IMR-90 (cell line): Measurements from ENCODE around the gene UGT1A3. TPM values are rescaled to one million over a fixed set of nuclear protein-coding genes. Genes with fewer than 3 reads are reported as not detected.

ENCODE experiments used
- ATAC-seq: fragments of 200-7000 bp; cut with Tn5 transposase; 2 replicates; pipeline ENCODE4 v1.9.1; 2020; ENCODE audit warnings: low read depth, mild to moderate bottlenecking, moderate library complexity
- BruUV-seq: library from RNA; stranded (reverse); fragments of 400-500 nt; replicated peaks from 2 replicates; lab custom pipeline; 2021; lab: Mats Ljungman, UMichigan
- CTCF ChIA-PET: fragments of 300-600 bp; formaldehyde crosslinking; extraction: SDS; loops from one replicate; lab custom pipeline; 2021; ENCODE audit warnings: antibody characterized with exemption; lab: Yijun Ruan, JAX
- POLR2A ChIA-PET: fragments of 300-600 bp; sonication (Branson Sonifier 250); formaldehyde crosslinking; loops from one replicate; lab custom pipeline; 2022; ENCODE audit warnings: antibody characterized with exemption; ENCODE audit not compliant: unreplicated experiment; lab: Charles Lee
- DNase-seq: peaks from one replicate; pipeline ENCODE4 v3.0.0; 2013
- H2AFZ ChIP-seq: replicated peaks from 2 replicates; pipeline ENCODE3; 2013; ENCODE audit warnings: low read length, mild to moderate bottlenecking; ENCODE audit not compliant: poor library complexity
- H2AK5ac ChIP-seq: 2 replicates; pipeline ENCODE4 v1.6.1; 2013; ENCODE audit warnings: low read depth, low read length, inconsistent platforms
- H2AK9ac ChIP-seq: replicated peaks from 2 replicates; pipeline ENCODE3; 2013; ENCODE audit warnings: mild to moderate bottlenecking, low read depth, low read length, moderate library complexity; ENCODE audit not compliant: poor library complexity
- H2BK120ac ChIP-seq: 2 replicates; pipeline ENCODE4 v1.6.1; 2013; ENCODE audit warnings: low read depth, low read length, inconsistent platforms
- H2BK15ac ChIP-seq: 3 replicates; pipeline ENCODE4 v1.6.1; 2013; ENCODE audit warnings: low read depth, low read length, inconsistent platforms
- H2BK20ac ChIP-seq: 2 replicates; pipeline ENCODE4 v1.6.1; 2013; ENCODE audit warnings: low read depth, mild to moderate bottlenecking, inconsistent platforms, low read length, moderate library complexity
- H2BK5ac ChIP-seq: 2 replicates; pipeline ENCODE4 v1.6.1; 2013; ENCODE audit warnings: mild to moderate bottlenecking, low read depth, low read length, inconsistent platforms; ENCODE audit not compliant: poor library complexity, severe bottlenecking
- H3K14ac ChIP-seq: replicated peaks from 2 replicates; pipeline ENCODE4 v1.6.1; 2013; ENCODE audit warnings: low read depth, low read length, inconsistent platforms
- H3K18ac ChIP-seq: 2 replicates; pipeline ENCODE4 v1.6.1; 2013; ENCODE audit warnings: low read depth, low read length, control low read depth
- H3K23ac ChIP-seq: 2 replicates; pipeline ENCODE4 v1.6.1; 2013; ENCODE audit warnings: low read depth, low read length, inconsistent platforms
- H3K27ac ChIP-seq: 2 replicates; pipeline ENCODE4 v1.5.1; 2013; ENCODE audit warnings: mild to moderate bottlenecking, control low read depth, low read length; ENCODE audit not compliant: insufficient read depth
- H3K27me3 ChIP-seq: 2 replicates; pipeline ENCODE4 v1.6.1; 2013; ENCODE audit warnings: low read length; ENCODE audit not compliant: control insufficient read depth, insufficient read depth
- H3K36me3 ChIP-seq: 2 replicates; pipeline ENCODE4 v1.6.1; 2013; ENCODE audit warnings: low read length, mixed read lengths; ENCODE audit not compliant: control insufficient read depth, insufficient read depth
- H3K4ac ChIP-seq: 2 replicates; pipeline ENCODE4 v1.6.1; 2013; ENCODE audit warnings: low read depth, low read length, inconsistent platforms
- H3K4me1 ChIP-seq: 2 replicates; pipeline ENCODE4 v1.6.1; 2013; ENCODE audit warnings: low read length, mixed read lengths; ENCODE audit not compliant: control insufficient read depth, insufficient read depth
- H3K4me2 ChIP-seq: 2 replicates; pipeline ENCODE4 v1.6.1; 2013; ENCODE audit warnings: low read depth, mild to moderate bottlenecking, control low read depth, low read length, moderate library complexity
- H3K4me3 ChIP-seq: 2 replicates; pipeline ENCODE4 v1.5.1; 2013; ENCODE audit warnings: low read depth, mild to moderate bottlenecking, control low read depth, low read length, moderate library complexity; ENCODE audit not compliant: insufficient read depth
- H3K56ac ChIP-seq: 2 replicates; pipeline ENCODE4 v1.6.1; 2013; ENCODE audit warnings: low read length, inconsistent platforms; ENCODE audit not compliant: insufficient read depth; ENCODE audit errors: extremely low read depth
- H3K79me1 ChIP-seq, 2 experiments: 2 replicates each; pipeline ENCODE4 v1.6.1; 2013; ENCODE audit warnings: low read length in 2 of 2, inconsistent platforms in 1 of 2, low read depth in 1 of 2
- H3K9ac ChIP-seq: 2 replicates; pipeline ENCODE4 v1.6.1; 2013; ENCODE audit warnings: low read depth, low read length, control low read depth
- H3K9me1 ChIP-seq: 2 replicates; pipeline ENCODE4 v1.6.1; 2013; ENCODE audit warnings: low read length, inconsistent platforms; ENCODE audit not compliant: insufficient read depth
- H3K9me3 ChIP-seq: 2 replicates; pipeline ENCODE4 v1.6.1; 2013; ENCODE audit warnings: low read length; ENCODE audit not compliant: control insufficient read depth, insufficient read depth
- H4K20me1 ChIP-seq: 2 replicates; pipeline ENCODE4 v1.6.1; 2013; ENCODE audit warnings: low read length, inconsistent platforms; ENCODE audit not compliant: insufficient read depth
- H4K5ac ChIP-seq: 2 replicates; pipeline ENCODE4 v1.6.1; 2013; ENCODE audit warnings: mild to moderate bottlenecking, low read depth, low read length, control low read depth
- H4K8ac ChIP-seq, 2 experiments: 2 replicates each; pipeline ENCODE4 v1.6.1; 2013; ENCODE audit warnings: low read depth in 2 of 2, low read length in 2 of 2, control low read depth in 1 of 2, inconsistent platforms in 1 of 2
- H4K91ac ChIP-seq: 2 replicates; pipeline ENCODE4 v1.6.1; 2013; ENCODE audit warnings: low read depth, low read length, inconsistent platforms; ENCODE audit not compliant: insufficient read depth
- BHLHE40 ChIP-seq: fragments of 150-350 bp; IDR thresholded peaks from 2 replicates; pipeline ENCODE4 v1.6.1; 2016; ENCODE audit warnings: mild to moderate bottlenecking, low read depth, low read length
- FOS ChIP-seq: fragments of 150-350 bp; IDR thresholded peaks from 2 replicates; pipeline ENCODE4 v1.6.1; 2016; ENCODE audit warnings: low read depth, low read length
- NFE2L2 ChIP-seq: fragments of 150-350 bp; IDR thresholded peaks from 2 replicates; pipeline ENCODE4 v1.6.1; 2016; ENCODE audit warnings: low read depth, mild to moderate bottlenecking, low read length
- POLR2A ChIP-seq: IDR thresholded peaks from 2 replicates; pipeline ENCODE4 v1.6.1; 2012; ENCODE audit warnings: mild to moderate bottlenecking, low read depth, low read length
- WGBS, 2 experiments: methylation state at CpG; one replicate each; pipeline versions ENCODE4 v1.1.5 to v1.1.7; 2013; ENCODE audit warnings: missing lambda C conversion rate in 2 of 2; ENCODE audit not compliant: insufficient read length in 1 of 2; ENCODE audit errors: extremely low coverage in 2 of 2; 5-methylcytosine and 5-hydroxymethylcytosine counted together
- dilution Hi-C: fragments of 300-500 bp; cut with HindIII; formaldehyde crosslinking; loops from one replicate; pipeline ENCODE4 v1.14.3; 2018; ENCODE audit warnings: low sequenced_read_pairs; ENCODE audit not compliant: unreplicated experiment
- in situ Hi-C: fragments of 300-500 bp; cut with MboI; formaldehyde crosslinking; loops from 3 replicates; pipeline ENCODE4 v1.14.3; 2019; ENCODE audit warnings: low sequenced_read_pairs, inconsistent platforms, mixed read lengths
- intact Hi-C: fragments of 100-400 bp; cut with micrococcal nuclease; formaldehyde crosslinking; loops from 2 replicates; pipeline ENCODE4 v1.10.0; 2022
- polyA plus RNA-seq, 3 experiments: library from polyadenylated mRNA; depleted of rRNA; stranded (reverse); fragments of >200 nt; gene quantifications; 2 replicates each; pipeline ENCODE4 v1.2.3, GENCODE V29; 2012; ENCODE audit warnings: low replicate concordance in 1 of 3
- total RNA-seq: library from RNA; depleted of rRNA; stranded (reverse); fragments of >200 nt; gene quantifications from 2 replicates; pipeline ENCODE4 v1.2.3, GENCODE V29; 2012
- TF ChIP-seq, protein P1 (sequence below): fragments of 150-350 bp; IDR thresholded peaks from 2 replicates; pipeline ENCODE4 v1.6.1; 2016; ENCODE audit warnings: low read depth, mild to moderate bottlenecking, low read length, moderate library complexity, borderline replicate concordance

The UGT1A3 gene
- total and polyA plus RNA-seq, 2 of the 4 experiments (the other 2 are of a cell fraction), result not detected

DNA sequence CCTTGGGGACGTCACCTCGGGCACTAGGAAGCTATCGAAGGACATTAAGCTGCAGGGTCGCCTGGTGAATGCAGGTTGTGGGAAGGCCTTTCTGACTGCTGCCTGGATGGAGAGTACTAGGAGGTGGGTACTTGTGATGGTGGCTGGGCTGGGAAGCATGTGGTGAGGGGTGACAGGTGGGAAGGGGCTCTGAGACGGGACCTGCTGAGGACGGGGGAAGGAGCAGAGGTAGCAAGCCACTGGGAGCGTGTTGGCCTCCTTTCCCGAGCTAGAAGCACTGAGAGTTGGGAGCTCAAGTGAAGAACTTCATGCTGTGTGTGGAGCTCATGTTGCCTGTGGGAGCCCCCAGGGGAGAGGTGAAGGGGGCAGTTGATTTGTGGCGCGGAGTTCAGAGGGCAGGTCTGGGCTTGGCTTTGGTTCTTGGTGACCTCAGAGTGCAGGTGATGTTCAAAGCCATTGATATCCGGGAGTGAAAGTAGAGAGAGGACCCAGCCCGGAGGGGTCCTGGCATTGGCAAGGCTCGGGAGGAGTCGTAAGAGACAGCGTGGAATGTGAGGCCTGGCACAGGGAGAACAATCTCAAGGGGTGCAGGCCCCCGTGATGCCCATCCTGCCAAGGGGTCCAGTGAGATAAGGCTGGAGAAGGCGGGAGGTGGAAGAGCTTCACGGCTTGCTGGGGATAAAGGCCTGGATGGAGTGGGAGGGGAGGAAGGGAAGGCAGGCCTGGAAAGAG is 62.5 kb downstream of the UGT1A3 start:
- peaks cover 8% of the 10 kb centered on the region for H3K27me3 ChIP-seq
- TF ChIP-seq FOS (no peak), BHLHE40 (no peak), NFE2L2 (no peak), POLR2A (no peak)
- TF ChIP-seq, protein P1, sequence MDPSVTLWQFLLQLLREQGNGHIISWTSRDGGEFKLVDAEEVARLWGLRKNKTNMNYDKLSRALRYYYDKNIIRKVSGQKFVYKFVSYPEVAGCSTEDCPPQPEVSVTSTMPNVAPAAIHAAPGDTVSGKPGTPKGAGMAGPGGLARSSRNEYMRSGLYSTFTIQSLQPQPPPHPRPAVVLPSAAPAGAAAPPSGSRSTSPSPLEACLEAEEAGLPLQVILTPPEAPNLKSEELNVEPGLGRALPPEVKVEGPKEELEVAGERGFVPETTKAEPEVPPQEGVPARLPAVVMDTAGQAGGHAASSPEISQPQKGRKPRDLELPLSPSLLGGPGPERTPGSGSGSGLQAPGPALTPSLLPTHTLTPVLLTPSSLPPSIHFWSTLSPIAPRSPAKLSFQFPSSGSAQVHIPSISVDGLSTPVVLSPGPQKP, result no peak
- in situ Hi-C loops, result no loop called here
- ATAC-seq (no peak), DNase-seq (no peak)
- WGBS, 2 experiments, result 67% methylated on average over 10 of the region's 18 CpGs; no CpG with 5 or more reads in 1 of the 2 experiments
- H4K91ac ChIP-seq, result no peak overlapping the region
- no peak overlapping the region for H3K9ac ChIP-seq
- no peak overlapping the region for H2AFZ ChIP-seq
- CTCF ChIA-PET, result no interaction called here
- no TSS peak for BruUV-seq
- H3K56ac ChIP-seq, result no peak overlapping the region
- H2BK120ac ChIP-seq, result no peak overlapping the region
- no peak overlapping the region for H2BK5ac ChIP-seq
- H4K5ac ChIP-seq, result no peak overlapping the region
- H3K4me3 ChIP-seq, result no peak overlapping the region
- H3K4me2 ChIP-seq, result no peak overlapping the region
- no peak overlapping the region for H3K23ac ChIP-seq
- no peak overlapping the region for H3K14ac ChIP-seq
- dilution Hi-C loops, result no loop called here
- intact Hi-C loops, result no loop called here
- no peaks in the 10 kb centered on the region for H3K79me1 ChIP-seq
- no peak overlapping the region for H3K27ac ChIP-seq
- no peaks in the 10 kb centered on the region for H3K9me3 ChIP-seq
- no peak overlapping the region for H2AK5ac ChIP-seq
- H4K20me1 ChIP-seq, result no peaks in the 10 kb centered on the region
- H4K8ac ChIP-seq, result no peak overlapping the region
- POLR2A ChIA-PET, result no interaction called here
- no peak overlapping the region for H2BK20ac ChIP-seq
- no peak overlapping the region for H2BK15ac ChIP-seq
- no peaks in the 10 kb centered on the region for H3K36me3 ChIP-seq
- no peaks in the 10 kb centered on the region for H3K4me1 ChIP-seq
- H3K4ac ChIP-seq, result no peak overlapping the region
- no peaks in the 10 kb centered on the region for H3K9me1 ChIP-seq
- H3K18ac ChIP-seq, result no peak overlapping the region
- H2AK9ac ChIP-seq, result no peak overlapping the region
